K562 (cell line): ENCODE results near the gene GABARAP. TPM values are rescaled to one million over a fixed set of nuclear protein-coding genes. Genes with fewer than 3 reads are reported as not detected.

Experiments
- AFF1 ChIP-seq, 2 experiments: fragments of 450-650 bp; IDR thresholded peaks; 2 replicates each; pipeline ENCODE4 v1.6.1; 2018; ENCODE audit warnings: mild to moderate bottlenecking in 2 of 2, low read depth in 1 of 2; ENCODE audit not compliant: partially characterized antibody in 2 of 2
- BRD9 ChIP-seq: fragments of 450-650 bp; IDR thresholded peaks from 2 replicates; pipeline ENCODE4 v1.6.1; 2018; ENCODE audit warnings: low read depth; ENCODE audit not compliant: partially characterized antibody
- ELK3 ChIP-seq: fragments of 450-650 bp; formaldehyde crosslinking; IDR thresholded peaks from 2 replicates; pipeline ENCODE4 v1.4.0; 2020; ENCODE audit warnings: mild to moderate bottlenecking
- GABPA ChIP-seq: fragments of 200-800 bp; sonication (Bioruptor generic); conservative IDR thresholded peaks from 2 replicates; pipeline ENCODE4 v1.6.1; 2016; ENCODE audit warnings: low read depth, missing genetic modification characterization, missing compliant biosample characterization
- KDM1A ChIP-seq, 2 experiments: fragments of 450-650 bp; IDR thresholded peaks; 2 replicates each; pipeline ENCODE4 v1.6.1; 2016; ENCODE audit warnings: mild to moderate bottlenecking in 2 of 2
- LEF1 ChIP-seq: fragments of 450-650 bp; IDR thresholded peaks from 2 replicates; pipeline ENCODE4 v1.6.1; 2016; ENCODE audit warnings: mild to moderate bottlenecking
- MEF2A ChIP-seq: IDR thresholded peaks from 2 replicates; pipeline ENCODE4 v1.6.1; 2011; ENCODE audit warnings: low read depth, mild to moderate bottlenecking, low read length, moderate library complexity; ENCODE audit not compliant: control insufficient read depth
- MTA2 ChIP-seq: fragments of 450-650 bp; IDR thresholded peaks from 2 replicates; pipeline ENCODE4 v1.6.1; 2016; ENCODE audit warnings: low read depth
- TAF1 ChIP-seq: IDR thresholded peaks from 2 replicates; pipeline ENCODE4 v1.6.1; 2011; ENCODE audit warnings: mild to moderate bottlenecking, low read length, moderate library complexity; ENCODE audit not compliant: insufficient read depth, control insufficient read depth, severe bottlenecking; ENCODE audit errors: extremely low read depth
- polyA plus RNA-seq, 8 experiments: library from polyadenylated mRNA; depleted of rRNA in 4 of 8; stranded (reverse) in 5 of 8; unstranded in 3 of 8; fragments of >200 nt; fragmentation: Nextera tagmentation in 2 of 8; fragmentation: Illumina TruSeq in 1 of 8; extraction: Ambion mirVana in 2 of 8; extraction: Trizol in 1 of 8; gene quantifications; 2 replicates each; pipeline versions ENCODE4 v1.2.1 to v1.2.3, GENCODE V29; 2011 to 2014; ENCODE audit warnings: inconsistent platforms in 1 of 8, missing spikeins in 1 of 8
- total RNA-seq, 7 experiments: library from RNA; depleted of rRNA in 6 of 7; stranded (reverse); fragments of >200 nt in 6 of 7; fragmentation: Illumina TruSeq in 2 of 7; extraction: Trizol in 2 of 7; gene quantifications; 2 replicates each; pipeline versions ENCODE4 v1.2.1 to v1.2.3, GENCODE V29; 2011 to 2021; ENCODE audit warnings: low replicate concordance in 1 of 7
- TF ChIP-seq, protein P1 (sequence below): fragments of 250-450 bp; sonication (Bioruptor Pico); IDR thresholded peaks from 2 replicates; pipeline ENCODE4 v1.4.0; 2020; ENCODE audit warnings: borderline replicate concordance
- TF ChIP-seq, protein P2 (sequence below): fragments of 450-650 bp; IDR thresholded peaks from 2 replicates; pipeline ENCODE4 v1.6.1; 2017; ENCODE audit warnings: antibody characterized with exemption
- TF ChIP-seq, protein P3 (sequence below): sonication (generic); formaldehyde crosslinking; IDR thresholded peaks from 2 replicates; pipeline ENCODE4 v1.8.0; 2022; ENCODE audit warnings: mild to moderate bottlenecking, missing genetic modification reagents

Gene GABARAP
- total and polyA plus RNA-seq, 9 of the 15 experiments (the other 6 are each of a cell fraction or from before 2014, with no cell fraction given) = 47.5 to 373 (median 152) TPM

DNA sequence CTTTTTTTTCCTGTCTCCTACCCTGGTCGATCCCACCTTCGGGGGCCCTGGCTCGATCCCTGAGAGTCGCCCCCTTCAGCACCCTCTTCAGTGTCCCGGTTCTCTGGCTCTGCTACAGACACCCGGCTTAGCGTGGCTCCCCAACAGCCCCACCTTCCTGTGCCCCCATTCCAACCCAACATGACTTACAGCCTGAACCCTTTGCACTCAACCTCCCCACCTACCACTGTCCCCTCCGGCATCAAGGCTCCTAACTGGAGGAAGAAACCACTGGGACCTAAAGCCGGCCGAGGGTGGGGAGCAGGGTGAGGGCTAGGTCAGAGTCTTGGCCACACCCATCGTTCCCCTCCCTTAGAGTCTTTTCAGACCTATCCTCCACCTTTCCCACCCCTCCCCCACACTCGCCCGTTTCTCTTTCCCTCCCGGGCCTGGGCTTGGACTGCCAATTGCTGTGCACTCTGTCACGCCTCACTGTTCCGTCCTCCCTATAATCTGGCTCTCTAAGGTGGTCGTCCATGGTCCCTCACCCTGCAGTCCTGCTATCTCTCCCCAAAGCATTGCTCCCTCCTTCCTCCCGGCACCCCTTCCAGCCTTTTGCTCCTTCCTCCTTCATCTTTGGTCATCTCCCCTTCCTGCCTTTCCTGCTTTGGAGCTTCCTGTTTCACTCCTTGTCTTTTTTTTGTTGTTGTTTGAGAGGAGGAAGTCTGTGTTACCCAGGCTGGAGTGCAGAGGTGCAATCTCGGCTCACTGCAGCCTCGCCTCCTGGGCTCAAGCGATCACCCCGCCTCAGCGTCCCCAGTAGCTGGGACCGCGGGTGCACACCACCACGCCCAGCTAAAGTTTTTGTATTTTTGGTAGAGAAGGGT lies 20.9 kb upstream of the GABARAP start (continued):
- TF ChIP-seq ELK3 (no peak), AFF1 (IDR thresholded peaks at IDR 0.05; ENCODE audit: low read depth in 1 of 2, partially characterized antibody in 2 of 2) (peak in 1 of 2 experiments; percentile 69), KDM1A (IDR thresholded peaks at IDR 0.05) (no peak; a peak in 1 of 4 replicates), GABPA (tag) (0 out of 2 replicates have a peak, but pooled peaks have one; percentile 35), BRD9 (peak; percentile 92), MTA2 (0 out of 2 replicates have a peak, but pooled peaks have one; percentile 34), MEF2A (no peak), LEF1 (peak; percentile 82), TAF1 (peak; percentile 39)
- TF ChIP-seq, protein P1, sequence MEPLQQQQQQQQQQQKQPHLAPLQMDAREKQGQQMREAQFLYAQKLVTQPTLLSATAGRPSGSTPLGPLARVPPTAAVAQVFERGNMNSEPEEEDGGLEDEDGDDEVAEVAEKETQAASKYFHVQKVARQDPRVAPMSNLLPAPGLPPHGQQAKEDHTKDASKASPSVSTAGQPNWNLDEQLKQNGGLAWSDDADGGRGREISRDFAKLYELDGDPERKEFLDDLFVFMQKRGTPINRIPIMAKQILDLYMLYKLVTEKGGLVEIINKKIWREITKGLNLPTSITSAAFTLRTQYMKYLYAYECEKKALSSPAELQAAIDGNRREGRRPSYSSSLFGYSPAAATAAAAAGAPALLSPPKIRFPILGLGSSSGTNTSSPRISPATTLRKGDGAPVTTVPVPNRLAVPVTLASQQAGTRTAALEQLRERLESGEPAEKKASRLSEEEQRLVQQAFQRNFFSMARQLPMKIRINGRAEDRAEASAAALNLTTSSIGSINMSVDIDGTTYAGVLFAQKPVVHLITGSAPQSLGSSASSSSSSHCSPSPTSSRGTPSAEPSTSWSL (CRISPR knock-in tag) = no peak
- TF ChIP-seq, protein P2, sequence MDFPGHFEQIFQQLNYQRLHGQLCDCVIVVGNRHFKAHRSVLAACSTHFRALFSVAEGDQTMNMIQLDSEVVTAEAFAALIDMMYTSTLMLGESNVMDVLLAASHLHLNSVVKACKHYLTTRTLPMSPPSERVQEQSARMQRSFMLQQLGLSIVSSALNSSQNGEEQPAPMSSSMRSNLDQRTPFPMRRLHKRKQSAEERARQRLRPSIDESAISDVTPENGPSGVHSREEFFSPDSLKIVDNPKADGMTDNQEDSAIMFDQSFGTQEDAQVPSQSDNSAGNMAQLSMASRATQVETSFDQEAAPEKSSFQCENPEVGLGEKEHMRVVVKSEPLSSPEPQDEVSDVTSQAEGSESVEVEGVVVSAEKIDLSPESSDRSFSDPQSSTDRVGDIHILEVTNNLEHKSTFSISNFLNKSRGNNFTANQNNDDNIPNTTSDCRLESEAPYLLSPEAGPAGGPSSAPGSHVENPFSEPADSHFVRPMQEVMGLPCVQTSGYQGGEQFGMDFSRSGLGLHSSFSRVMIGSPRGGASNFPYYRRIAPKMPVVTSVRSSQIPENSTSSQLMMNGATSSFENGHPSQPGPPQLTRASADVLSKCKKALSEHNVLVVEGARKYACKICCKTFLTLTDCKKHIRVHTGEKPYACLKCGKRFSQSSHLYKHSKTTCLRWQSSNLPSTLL = no peak
- TF ChIP-seq, protein P3, sequence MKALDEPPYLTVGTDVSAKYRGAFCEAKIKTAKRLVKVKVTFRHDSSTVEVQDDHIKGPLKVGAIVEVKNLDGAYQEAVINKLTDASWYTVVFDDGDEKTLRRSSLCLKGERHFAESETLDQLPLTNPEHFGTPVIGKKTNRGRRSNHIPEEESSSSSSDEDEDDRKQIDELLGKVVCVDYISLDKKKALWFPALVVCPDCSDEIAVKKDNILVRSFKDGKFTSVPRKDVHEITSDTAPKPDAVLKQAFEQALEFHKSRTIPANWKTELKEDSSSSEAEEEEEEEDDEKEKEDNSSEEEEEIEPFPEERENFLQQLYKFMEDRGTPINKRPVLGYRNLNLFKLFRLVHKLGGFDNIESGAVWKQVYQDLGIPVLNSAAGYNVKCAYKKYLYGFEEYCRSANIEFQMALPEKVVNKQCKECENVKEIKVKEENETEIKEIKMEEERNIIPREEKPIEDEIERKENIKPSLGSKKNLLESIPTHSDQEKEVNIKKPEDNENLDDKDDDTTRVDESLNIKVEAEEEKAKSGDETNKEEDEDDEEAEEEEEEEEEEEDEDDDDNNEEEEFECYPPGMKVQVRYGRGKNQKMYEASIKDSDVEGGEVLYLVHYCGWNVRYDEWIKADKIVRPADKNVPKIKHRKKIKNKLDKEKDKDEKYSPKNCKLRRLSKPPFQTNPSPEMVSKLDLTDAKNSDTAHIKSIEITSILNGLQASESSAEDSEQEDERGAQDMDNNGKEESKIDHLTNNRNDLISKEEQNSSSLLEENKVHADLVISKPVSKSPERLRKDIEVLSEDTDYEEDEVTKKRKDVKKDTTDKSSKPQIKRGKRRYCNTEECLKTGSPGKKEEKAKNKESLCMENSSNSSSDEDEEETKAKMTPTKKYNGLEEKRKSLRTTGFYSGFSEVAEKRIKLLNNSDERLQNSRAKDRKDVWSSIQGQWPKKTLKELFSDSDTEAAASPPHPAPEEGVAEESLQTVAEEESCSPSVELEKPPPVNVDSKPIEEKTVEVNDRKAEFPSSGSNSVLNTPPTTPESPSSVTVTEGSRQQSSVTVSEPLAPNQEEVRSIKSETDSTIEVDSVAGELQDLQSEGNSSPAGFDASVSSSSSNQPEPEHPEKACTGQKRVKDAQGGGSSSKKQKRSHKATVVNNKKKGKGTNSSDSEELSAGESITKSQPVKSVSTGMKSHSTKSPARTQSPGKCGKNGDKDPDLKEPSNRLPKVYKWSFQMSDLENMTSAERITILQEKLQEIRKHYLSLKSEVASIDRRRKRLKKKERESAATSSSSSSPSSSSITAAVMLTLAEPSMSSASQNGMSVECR = no peak
